A673 (cell line): ENCODE data around the gene NDUFA11. TPM values are rescaled to one million over a fixed set of nuclear protein-coding genes. Genes with fewer than 3 reads are reported as not detected.

Source experiments
- BruUV-seq: library from RNA; stranded (reverse); fragments of 400-500 nt; replicated peaks from 2 replicates; lab custom pipeline; 2021; lab: Mats Ljungman, UMichigan
- CTCF ChIA-PET: fragments of 300-600 bp; sonication (Branson Sonifier 250); formaldehyde crosslinking; loops from one replicate; lab custom pipeline; 2022; ENCODE audit warnings: antibody characterized with exemption; lab: Charles Lee
- POLR2A ChIA-PET: fragments of 300-600 bp; sonication (Branson Sonifier 250); formaldehyde crosslinking; loops from one replicate; lab custom pipeline; 2022; ENCODE audit warnings: antibody characterized with exemption; ENCODE audit not compliant: low non-redundant PET; lab: Charles Lee
- DNase-seq: peaks from one replicate; pipeline ENCODE4 v3.0.0-alpha.2; 2015; ENCODE audit warnings: low spot score
- H3K27ac ChIP-seq: fragments of 200-600 bp; sonication (generic); 2 replicates; pipeline ENCODE4 v1.5.1; 2016; ENCODE audit warnings: mixed run types, low read depth, mild to moderate bottlenecking, mixed read lengths, antibody characterized with exemption, low read length; ENCODE audit not compliant: poor library complexity, severe bottlenecking
- H3K27me3 ChIP-seq: fragments of 200-600 bp; sonication (generic); replicated peaks from 2 replicates; pipeline ENCODE4 v1.6.1; 2017; ENCODE audit warnings: mixed run types, low read depth, mild to moderate bottlenecking, mixed read lengths, antibody characterized with exemption, low read length; ENCODE audit not compliant: insufficient read depth, poor library complexity
- H3K36me3 ChIP-seq: fragments of 200-600 bp; sonication (generic); 2 replicates; pipeline ENCODE4 v1.6.1; 2016; ENCODE audit warnings: mixed run types, mild to moderate bottlenecking, mixed read lengths, antibody characterized with exemption, low read length; ENCODE audit not compliant: insufficient read depth, poor library complexity, severe bottlenecking
- H3K4me1 ChIP-seq: fragments of 200-600 bp; sonication (generic); 2 replicates; pipeline ENCODE4 v1.6.1; 2017; ENCODE audit warnings: mixed run types, mild to moderate bottlenecking, mixed read lengths, antibody characterized with exemption, low read length; ENCODE audit not compliant: insufficient read depth, poor library complexity, severe bottlenecking
- H3K4me3 ChIP-seq: fragments of 200-600 bp; sonication (generic); 2 replicates; pipeline ENCODE4 v1.5.1; 2016; ENCODE audit warnings: low read depth, mixed run types, mild to moderate bottlenecking, mixed read lengths, low read length; ENCODE audit not compliant: poor library complexity, severe bottlenecking
- H3K9me3 ChIP-seq: fragments of 200-600 bp; sonication (generic); 2 replicates; pipeline ENCODE4 v1.6.1; 2016; ENCODE audit warnings: mixed run types, low read depth, mild to moderate bottlenecking, mixed read lengths, antibody characterized with exemption, low read length; ENCODE audit not compliant: poor library complexity, severe bottlenecking
- CTCF ChIP-seq: fragments of 300-800, 200-600 bp; sonication (generic); conservative IDR thresholded peaks from 2 replicates; pipeline ENCODE4 v1.5.1; 2017; ENCODE audit warnings: low read depth, mild to moderate bottlenecking, antibody characterized with exemption, low read length, moderate library complexity, mixed read lengths
- EZH2 ChIP-seq: fragments of 200-600 bp; sonication (generic); IDR thresholded peaks from 2 replicates; pipeline ENCODE4 v1.6.1; 2017; ENCODE audit warnings: borderline replicate concordance, low read depth, mild to moderate bottlenecking, mixed read lengths, antibody characterized with exemption, low read length; ENCODE audit not compliant: poor library complexity, severe bottlenecking
- intact Hi-C: fragments of 100-400 bp; cut with micrococcal nuclease; formaldehyde crosslinking; loops from one replicate; pipeline ENCODE4 v1.10.0; 2022; ENCODE audit not compliant: unreplicated experiment
- total RNA-seq: library from RNA; stranded (reverse); gene quantifications from 2 replicates; pipeline ENCODE4 v1.2.3, GENCODE V29; 2021

Gene NDUFA11
- total RNA-seq, 1 experiment from 2014 or later: 290 TPM

- Histone ChIP-seq H3K9me3 (no peaks in the 10 kb centered on the region), H3K27ac (no peak overlapping the region), H3K27me3 (peaks cover 8% of the 10 kb centered on the region), H3K4me1 (no peaks in the 10 kb centered on the region), H3K36me3 (no peaks in the 10 kb centered on the region), H3K4me3 (no peak overlapping the region)
- ChIA-PET CTCF (no interaction called here), POLR2A (no interaction called here)
- no peak for TF ChIP-seq EZH2
- TF ChIP-seq CTCF: no peak
- intact Hi-C loops: no loop called here
- DNase-seq: no peak
- no TSS peak for BruUV-seq
These were observed 22.9 kb downstream of the NDUFA11 start for GRCh38 chr19:5880604-5881078.

- Histone ChIP-seq H3K4me3 (no peak overlapping the region), H3K4me1 (no peaks in the 10 kb centered on the region), H3K27ac (no peak overlapping the region), H3K36me3 (no peaks in the 10 kb centered on the region), H3K27me3 (peaks cover 8% of the 10 kb centered on the region), H3K9me3 (no peaks in the 10 kb centered on the region)
- intact Hi-C loops: no loop called here
- DNase-seq: no peak
- TF ChIP-seq CTCF (no peak), EZH2 (no peak)
- no TSS peak for BruUV-seq
- POLR2A ChIA-PET: no interaction called here
- CTCF ChIA-PET: no interaction called here
These were observed 23.4 kb downstream of the NDUFA11 start for GRCh38 chr19:5880196-5880595.

GRCh38 chr19:5877882-5878281 lies 25.7 kb downstream of the NDUFA11 start:
- intact Hi-C loops: no loop called here
- Histone ChIP-seq H3K36me3 (no peaks in the 10 kb centered on the region), H3K4me1 (no peaks in the 10 kb centered on the region), H3K27me3 (peaks cover 8% of the 10 kb centered on the region), H3K27ac (no peak overlapping the region), H3K9me3 (no peaks in the 10 kb centered on the region), H3K4me3 (no peak overlapping the region)
- ChIA-PET CTCF (no interaction called here), POLR2A (no interaction called here)
- TF ChIP-seq CTCF (no peak), EZH2 (no peak)
- DNase-seq: no peak
- no TSS peak for BruUV-seq
